HEK293 (cell line): Measurements from ENCODE around the gene SP4.

Source experiments
- CTCF ChIA-PET: fragments of 350-600 bp; formaldehyde crosslinking; extraction: SDS; loops from one replicate; lab custom pipeline; 2021; ENCODE audit warnings: antibody characterized with exemption; lab: Yijun Ruan, JAX
- POLR2A ChIA-PET: fragments of 300-600 bp; formaldehyde crosslinking; extraction: SDS; loops from one replicate; lab custom pipeline; 2020; ENCODE audit warnings: antibody characterized with exemption, inconsistent platforms; lab: Yijun Ruan, JAX
- H3K27ac ChIP-seq: fragments of 200-500 bp; sonication (Bioruptor generic); 2 replicates; pipeline ENCODE4 v1.5.1; 2014; ENCODE audit warnings: low read depth, low read length, control low read depth, inconsistent platforms; ENCODE audit errors: extremely low read depth
- H3K36me3 ChIP-seq, 2 experiments: fragments of 200-500 bp in 1 of 2; sonication (Bioruptor generic) in 1 of 2; 1 replicate in 1 of 2; 2 replicates in 1 of 2; pipeline ENCODE4 v1.5.1; 2014 to 2017; ENCODE audit warnings: inconsistent platforms in 2 of 2, low read length in 2 of 2; ENCODE audit not compliant: control insufficient read depth in 2 of 2, insufficient read depth in 1 of 2
- H3K4me1 ChIP-seq: fragments of 200-500 bp; sonication (Bioruptor generic); 2 replicates; pipeline ENCODE4 v1.5.1; 2014; ENCODE audit warnings: mild to moderate bottlenecking, low read length, inconsistent platforms; ENCODE audit not compliant: control insufficient read depth, insufficient read depth
- H3K4me3 ChIP-seq: 2 replicates; pipeline ENCODE4 v1.5.1; 2011; ENCODE audit warnings: low read depth, mild to moderate bottlenecking, control low read depth, low read length, moderate library complexity
- H3K9me3 ChIP-seq: fragments of 200-500 bp; sonication (Bioruptor generic); 2 replicates; pipeline ENCODE4 v1.5.1; 2014; ENCODE audit warnings: low read depth, low read length, inconsistent platforms; ENCODE audit not compliant: control insufficient read depth, insufficient read depth
- KLF1 ChIP-seq: fragments of 450-650 bp; formaldehyde crosslinking; IDR thresholded peaks from 2 replicates; pipeline ENCODE4 v1.5.1; 2016; ENCODE audit warnings: missing biosample characterization, missing genetic modification characterization
- KLF10 ChIP-seq: fragments of 450-650 bp; IDR thresholded peaks from 2 replicates; pipeline ENCODE4 v1.5.1; 2018; ENCODE audit warnings: missing biosample characterization, mild to moderate bottlenecking, missing genetic modification characterization
- KLF7 ChIP-seq: fragments of 450-650 bp; formaldehyde crosslinking; IDR thresholded peaks from 2 replicates; pipeline ENCODE4 v1.5.1; 2016; ENCODE audit warnings: missing biosample characterization, missing genetic modification characterization, borderline replicate concordance
- REPIN1 ChIP-seq: fragments of 450-650 bp; formaldehyde crosslinking; IDR thresholded peaks from 2 replicates; pipeline ENCODE4 v1.5.1; 2017; ENCODE audit warnings: missing biosample characterization, missing genetic modification characterization, low read depth
- SP3 ChIP-seq: fragments of 450-650 bp; formaldehyde crosslinking; IDR thresholded peaks from 2 replicates; pipeline ENCODE4 v1.5.1; 2016; ENCODE audit warnings: missing biosample characterization, missing genetic modification characterization
- ZBTB1 ChIP-seq: fragments of 450-650 bp; formaldehyde crosslinking; IDR thresholded peaks from 2 replicates; pipeline ENCODE4 v1.5.1; 2016; ENCODE audit warnings: missing biosample characterization, missing genetic modification characterization
- ZBTB49 ChIP-seq: fragments of 450-650 bp; formaldehyde crosslinking; IDR thresholded peaks from 2 replicates; pipeline ENCODE4 v1.5.1; 2016; ENCODE audit warnings: missing biosample characterization, missing genetic modification characterization, low read depth
- ZFHX2 ChIP-seq: fragments of 450-650 bp; formaldehyde crosslinking; conservative IDR thresholded peaks from 2 replicates; pipeline ENCODE4 v1.5.1; 2016; ENCODE audit warnings: missing biosample characterization, missing genetic modification characterization
- ZFP3 ChIP-seq: fragments of 450-650 bp; formaldehyde crosslinking; IDR thresholded peaks from 2 replicates; pipeline ENCODE4 v1.5.1; 2016; ENCODE audit warnings: low read depth, missing biosample characterization, missing genetic modification characterization
- ZNF132 ChIP-seq: fragments of 450-650 bp; formaldehyde crosslinking; IDR thresholded peaks from 2 replicates; pipeline ENCODE4 v1.5.1; 2017; ENCODE audit warnings: missing biosample characterization, missing genetic modification characterization, borderline replicate concordance
- ZNF266 ChIP-seq: fragments of 450-650 bp; formaldehyde crosslinking; IDR thresholded peaks from 2 replicates; pipeline ENCODE4 v1.5.1; 2016; ENCODE audit warnings: missing biosample characterization, missing genetic modification characterization, low read depth
- ZNF350 ChIP-seq: fragments of 450-650 bp; formaldehyde crosslinking; IDR thresholded peaks from 2 replicates; pipeline ENCODE4 v1.5.0; 2017; ENCODE audit warnings: missing biosample characterization, mild to moderate bottlenecking, missing genetic modification characterization
- ZNF354C ChIP-seq: fragments of 450-650 bp; formaldehyde crosslinking; IDR thresholded peaks from 2 replicates; pipeline ENCODE4 v1.5.1; 2016; ENCODE audit warnings: missing biosample characterization, missing genetic modification characterization, low read depth, borderline replicate concordance
- ZNF37A ChIP-seq: fragments of 450-650 bp; IDR thresholded peaks from 2 replicates; pipeline ENCODE4 v1.5.1; 2018; ENCODE audit warnings: missing biosample characterization, missing genetic modification characterization
- ZNF488 ChIP-seq: fragments of 450-650 bp; formaldehyde crosslinking; IDR thresholded peaks from 2 replicates; pipeline ENCODE4 v1.5.1; 2016; ENCODE audit warnings: missing biosample characterization, missing genetic modification characterization
- ZNF514 ChIP-seq: fragments of 450-650 bp; formaldehyde crosslinking; IDR thresholded peaks from 2 replicates; pipeline ENCODE4 v1.5.1; 2016; ENCODE audit warnings: missing biosample characterization, missing genetic modification characterization
- ZNF558 ChIP-seq: fragments of 450-650 bp; formaldehyde crosslinking; IDR thresholded peaks from 2 replicates; pipeline ENCODE4 v1.5.1; 2016; ENCODE audit warnings: missing biosample characterization, missing genetic modification characterization
- ZNF660 ChIP-seq: fragments of 450-650 bp; IDR thresholded peaks from 2 replicates; pipeline ENCODE4 v1.5.1; 2018; ENCODE audit warnings: missing biosample characterization, mild to moderate bottlenecking, missing genetic modification characterization
- ZNF776 ChIP-seq: fragments of 450-650 bp; formaldehyde crosslinking; IDR thresholded peaks from 2 replicates; pipeline ENCODE4 v1.5.0; 2017; ENCODE audit warnings: missing biosample characterization, missing genetic modification characterization, borderline replicate concordance
- ZNF792 ChIP-seq: fragments of 450-650 bp; formaldehyde crosslinking; IDR thresholded peaks from 2 replicates; pipeline ENCODE4 v1.5.1; 2016; ENCODE audit warnings: missing biosample characterization, missing genetic modification characterization
- ZXDB ChIP-seq: fragments of 450-650 bp; formaldehyde crosslinking; IDR thresholded peaks from 2 replicates; pipeline ENCODE4 v1.5.1; 2016; ENCODE audit warnings: missing biosample characterization, missing genetic modification characterization

The SP4 gene

GRCh38 chr7:21413502-21413901, 14.4 kb upstream of the SP4 start:
- Histone ChIP-seq H3K9me3 (no peaks in the 10 kb centered on the region), H3K4me3 (no peak overlapping the region), H3K36me3 (no peaks in the 10 kb centered on the region), H3K4me1 (no peaks in the 10 kb centered on the region), H3K27ac (no peak overlapping the region)
- no peak for TF ChIP-seq ZXDB (tag by site-specific recombination)
- TF ChIP-seq ZNF266 (tag by site-specific recombination): no peak
- TF ChIP-seq KLF10 (tag by site-specific recombination): no peak
- ChIA-PET POLR2A (interaction anchor here (1.9 kb wide), 1 partner anchor 13 kb away, joined by 4 read pairs; no protein-coding TSS in a partner anchor), CTCF (no interaction called here)

GRCh38 chr7:21414795-21415393, 13.0 kb upstream of the SP4 start:
- POLR2A ChIA-PET: interaction anchor here (0.6 to 1.9 kb wide), 2 partner anchors 12 to 52 kb away, joined by 3 to 4 read pairs; no protein-coding TSS in a partner anchor
- H3K27ac ChIP-seq: no peak overlapping the region
- TF ChIP-seq ZNF514 (tag by site-specific recombination) (no peak), ZNF776 (tag by site-specific recombination) (no peak), REPIN1 (tag by site-specific recombination) (no peak), ZNF792 (tag by site-specific recombination) (no peak), ZNF132 (tag by site-specific recombination) (no peak), ZNF660 (tag by site-specific recombination) (no peak), ZNF354C (tag by site-specific recombination) (no peak), KLF7 (tag by site-specific recombination) (no peak), ZNF488 (tag by site-specific recombination) (no peak), ZNF350 (tag by site-specific recombination) (no peak), ZBTB49 (tag by site-specific recombination) (no peak), ZFP3 (tag by site-specific recombination) (no peak), KLF1 (tag by site-specific recombination) (no peak), ZBTB1 (tag by site-specific recombination) (no peak), SP3 (tag by site-specific recombination) (no peak), ZNF37A (tag by site-specific recombination) (no peak), ZFHX2 (tag by site-specific recombination) (no peak), ZNF558 (no peak)
- no peaks in the 10 kb centered on the region for H3K9me3 ChIP-seq
- no peaks in the 10 kb centered on the region for H3K4me1 ChIP-seq
- CTCF ChIA-PET: no interaction called here
- no peaks in the 10 kb centered on the region for H3K36me3 ChIP-seq
- no peak overlapping the region for H3K4me3 ChIP-seq
